ENCODE data around the gene MLEC.

GRCh38 chr12:120684523-120684932, 2.4 kb upstream of the MLEC start:
- TF ChIP-seq POLR2AphosphoS5 (IDR thresholded peaks at IDR 0.05; ENCODE audit: low read depth, low read length) (no peak), TAF1 (IDR thresholded peaks at IDR 0.05; ENCODE audit: borderline replicate concordance, insufficient read depth, low read length) (no peak), SIN3A (IDR thresholded peaks at IDR 0.05; ENCODE audit: borderline replicate concordance, insufficient read depth, low read length) (no peak), REST (IDR thresholded peaks at IDR 0.05; ENCODE audit: insufficient read depth in 1 of 2, low read depth in 2 of 2, low read length in 2 of 2) (no peak)
